OCI-LY3 (cell line): ENCODE results near the gene CCDC8.

Experiments
- EZH2phosphoT487 ChIP-seq: fragments of 200-600 bp; shearing (Covaris generic); IDR thresholded peaks from 2 replicates; pipeline ENCODE4 v1.6.1; 2018; ENCODE audit warnings: antibody characterized with exemption, mixed run types, low read depth
- TF ChIP-seq, protein P1 (sequence below): fragments of 200-600, 300-600 bp; sonication (generic); IDR thresholded peaks from 2 replicates; pipeline ENCODE4 v1.5.1; 2014; ENCODE audit warnings: antibody characterized with exemption, low read length, low read depth

DNA sequence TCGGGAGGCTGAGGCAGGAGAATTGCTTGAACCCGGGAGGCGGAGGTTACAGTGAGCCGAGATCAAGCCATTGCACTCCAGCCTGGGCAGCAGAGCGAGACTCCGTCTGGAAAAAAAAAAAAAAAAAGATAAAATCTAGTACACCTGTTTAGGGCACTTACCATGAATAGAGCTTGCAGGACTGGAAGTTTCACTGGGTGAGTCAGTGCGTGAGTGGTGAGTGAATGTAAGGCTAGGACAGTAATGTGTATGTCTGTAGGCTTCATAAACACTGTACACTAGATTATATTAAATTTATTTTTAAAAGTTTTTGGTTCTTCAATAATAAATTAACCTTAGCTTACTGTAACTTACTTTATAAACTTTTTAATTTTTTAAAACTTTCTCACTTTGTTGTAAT is 43.5 kb downstream of the CCDC8 start:
- TF ChIP-seq, protein P1, sequence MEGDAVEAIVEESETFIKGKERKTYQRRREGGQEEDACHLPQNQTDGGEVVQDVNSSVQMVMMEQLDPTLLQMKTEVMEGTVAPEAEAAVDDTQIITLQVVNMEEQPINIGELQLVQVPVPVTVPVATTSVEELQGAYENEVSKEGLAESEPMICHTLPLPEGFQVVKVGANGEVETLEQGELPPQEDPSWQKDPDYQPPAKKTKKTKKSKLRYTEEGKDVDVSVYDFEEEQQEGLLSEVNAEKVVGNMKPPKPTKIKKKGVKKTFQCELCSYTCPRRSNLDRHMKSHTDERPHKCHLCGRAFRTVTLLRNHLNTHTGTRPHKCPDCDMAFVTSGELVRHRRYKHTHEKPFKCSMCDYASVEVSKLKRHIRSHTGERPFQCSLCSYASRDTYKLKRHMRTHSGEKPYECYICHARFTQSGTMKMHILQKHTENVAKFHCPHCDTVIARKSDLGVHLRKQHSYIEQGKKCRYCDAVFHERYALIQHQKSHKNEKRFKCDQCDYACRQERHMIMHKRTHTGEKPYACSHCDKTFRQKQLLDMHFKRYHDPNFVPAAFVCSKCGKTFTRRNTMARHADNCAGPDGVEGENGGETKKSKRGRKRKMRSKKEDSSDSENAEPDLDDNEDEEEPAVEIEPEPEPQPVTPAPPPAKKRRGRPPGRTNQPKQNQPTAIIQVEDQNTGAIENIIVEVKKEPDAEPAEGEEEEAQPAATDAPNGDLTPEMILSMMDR, result no peak
- no peak for TF ChIP-seq EZH2phosphoT487
